Measurements from ENCODE around the gene MAG.

The MAG gene

DNA sequence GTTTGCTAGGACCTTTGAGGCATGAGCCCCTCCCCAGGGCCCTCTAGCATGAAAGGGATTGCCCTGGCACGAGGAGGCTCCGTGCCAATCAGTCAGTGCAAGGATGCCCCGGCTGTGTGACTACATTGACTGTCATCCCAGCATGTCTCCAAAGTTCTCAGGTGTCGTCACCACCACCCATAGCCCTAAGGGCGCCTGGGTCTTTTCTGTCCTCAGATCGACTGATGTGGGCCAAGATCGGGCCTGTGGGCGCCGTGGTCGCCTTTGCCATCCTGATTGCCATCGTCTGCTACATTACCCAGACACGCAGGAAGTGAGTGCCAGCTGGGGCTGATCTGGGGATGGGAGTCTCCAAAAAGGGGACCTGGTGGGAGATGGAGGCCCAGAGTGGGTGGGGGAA lies 18.4 kb downstream of the MAG start:
- H3K4me3 ChIP-seq (ENCODE audit: low read length) = no peak overlapping the region
- no peak overlapping the region for H2AFZ ChIP-seq (ENCODE audit: low read depth, low read length)
- H3K9ac ChIP-seq (ENCODE audit: low read length) = no peak overlapping the region
- H3K36me3 ChIP-seq (replicated peaks; ENCODE audit: low read depth, low read length) = no peaks in the 10 kb centered on the region
- H4K20me1 ChIP-seq (ENCODE audit: insufficient read depth, low read length) = no peaks in the 10 kb centered on the region
- no peaks in the 10 kb centered on the region for H3K79me2 ChIP-seq (ENCODE audit: low read length)
- 0 out of 2 replicates have a peak, but pooled peaks cover 5% of the 10 kb centered on the region for H3K27me3 ChIP-seq (ENCODE audit: low read depth, low read length)
- H3K4me2 ChIP-seq (ENCODE audit: low read length) = no peak overlapping the region
- TF ChIP-seq, protein P1, sequence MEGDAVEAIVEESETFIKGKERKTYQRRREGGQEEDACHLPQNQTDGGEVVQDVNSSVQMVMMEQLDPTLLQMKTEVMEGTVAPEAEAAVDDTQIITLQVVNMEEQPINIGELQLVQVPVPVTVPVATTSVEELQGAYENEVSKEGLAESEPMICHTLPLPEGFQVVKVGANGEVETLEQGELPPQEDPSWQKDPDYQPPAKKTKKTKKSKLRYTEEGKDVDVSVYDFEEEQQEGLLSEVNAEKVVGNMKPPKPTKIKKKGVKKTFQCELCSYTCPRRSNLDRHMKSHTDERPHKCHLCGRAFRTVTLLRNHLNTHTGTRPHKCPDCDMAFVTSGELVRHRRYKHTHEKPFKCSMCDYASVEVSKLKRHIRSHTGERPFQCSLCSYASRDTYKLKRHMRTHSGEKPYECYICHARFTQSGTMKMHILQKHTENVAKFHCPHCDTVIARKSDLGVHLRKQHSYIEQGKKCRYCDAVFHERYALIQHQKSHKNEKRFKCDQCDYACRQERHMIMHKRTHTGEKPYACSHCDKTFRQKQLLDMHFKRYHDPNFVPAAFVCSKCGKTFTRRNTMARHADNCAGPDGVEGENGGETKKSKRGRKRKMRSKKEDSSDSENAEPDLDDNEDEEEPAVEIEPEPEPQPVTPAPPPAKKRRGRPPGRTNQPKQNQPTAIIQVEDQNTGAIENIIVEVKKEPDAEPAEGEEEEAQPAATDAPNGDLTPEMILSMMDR (IDR thresholded peaks at IDR 0.05; ENCODE audit: low read depth, low read length) = no peak
- no peak for TF ChIP-seq EZH2phosphoT487 (IDR thresholded peaks at IDR 0.05; ENCODE audit: low read depth)
- peaks cover 16% of the 10 kb centered on the region for H3K4me1 ChIP-seq (ENCODE audit: low read length)
- no peak overlapping the region for H3K27ac ChIP-seq (ENCODE audit: low read length)
- H3K9me3 ChIP-seq (ENCODE audit: insufficient read depth, low read length) = no peaks in the 10 kb centered on the region

DNA sequence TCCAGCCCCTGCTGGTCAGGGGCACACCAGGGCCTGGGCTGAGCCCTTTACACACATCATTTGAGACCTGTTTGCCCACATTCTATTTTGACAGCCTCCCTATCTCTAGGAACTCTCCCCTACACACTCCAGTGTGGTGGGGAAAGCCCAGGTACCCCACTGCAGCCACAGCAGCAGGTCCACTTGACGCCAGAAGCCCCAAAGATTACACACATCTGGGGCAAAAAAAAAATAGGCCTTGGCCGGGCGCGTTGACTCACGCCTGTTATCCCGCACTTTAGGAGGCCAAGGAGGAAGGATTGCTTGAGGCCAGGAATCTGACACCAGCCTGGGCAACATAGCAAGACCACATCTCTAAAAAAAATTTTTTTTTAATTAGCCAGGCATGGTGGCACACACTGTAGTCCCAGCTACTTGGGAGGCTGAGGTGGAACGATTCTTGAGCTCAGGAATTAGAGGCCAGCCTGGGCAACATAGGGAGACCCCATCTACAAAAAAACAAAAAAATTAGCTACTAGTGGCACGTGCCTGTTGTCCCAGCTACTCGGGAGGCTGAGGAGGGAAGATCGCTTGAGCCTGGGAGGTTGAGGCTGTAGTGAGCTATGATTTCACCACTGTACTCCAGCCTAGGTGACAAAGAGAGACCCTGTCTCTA lies 19.0 kb downstream of the MAG start:
- H3K9ac ChIP-seq (ENCODE audit: low read length) = no peak overlapping the region
- H4K20me1 ChIP-seq (ENCODE audit: insufficient read depth, low read length) = no peaks in the 10 kb centered on the region
- H3K4me2 ChIP-seq (ENCODE audit: low read length) = no peak overlapping the region
- no peak overlapping the region for H3K4me3 ChIP-seq (ENCODE audit: low read length)
- no peak overlapping the region for H2AFZ ChIP-seq (ENCODE audit: low read depth, low read length)
- H3K79me2 ChIP-seq (ENCODE audit: low read length) = no peaks in the 10 kb centered on the region
- TF ChIP-seq, protein P1 (IDR thresholded peaks at IDR 0.05; ENCODE audit: low read depth, low read length) = no peak
- TF ChIP-seq EZH2phosphoT487 (IDR thresholded peaks at IDR 0.05; ENCODE audit: low read depth) = no peak
- H3K4me1 ChIP-seq (ENCODE audit: low read length) = peaks cover 16% of the 10 kb centered on the region
- no peaks in the 10 kb centered on the region for H3K9me3 ChIP-seq (ENCODE audit: insufficient read depth, low read length)
- H3K27me3 ChIP-seq (ENCODE audit: low read depth, low read length) = 0 out of 2 replicates have a peak, but pooled peaks cover 5% of the 10 kb centered on the region
- no peak overlapping the region for H3K27ac ChIP-seq (ENCODE audit: low read length)
- H3K36me3 ChIP-seq (replicated peaks; ENCODE audit: low read depth, low read length) = no peaks in the 10 kb centered on the region

DNA sequence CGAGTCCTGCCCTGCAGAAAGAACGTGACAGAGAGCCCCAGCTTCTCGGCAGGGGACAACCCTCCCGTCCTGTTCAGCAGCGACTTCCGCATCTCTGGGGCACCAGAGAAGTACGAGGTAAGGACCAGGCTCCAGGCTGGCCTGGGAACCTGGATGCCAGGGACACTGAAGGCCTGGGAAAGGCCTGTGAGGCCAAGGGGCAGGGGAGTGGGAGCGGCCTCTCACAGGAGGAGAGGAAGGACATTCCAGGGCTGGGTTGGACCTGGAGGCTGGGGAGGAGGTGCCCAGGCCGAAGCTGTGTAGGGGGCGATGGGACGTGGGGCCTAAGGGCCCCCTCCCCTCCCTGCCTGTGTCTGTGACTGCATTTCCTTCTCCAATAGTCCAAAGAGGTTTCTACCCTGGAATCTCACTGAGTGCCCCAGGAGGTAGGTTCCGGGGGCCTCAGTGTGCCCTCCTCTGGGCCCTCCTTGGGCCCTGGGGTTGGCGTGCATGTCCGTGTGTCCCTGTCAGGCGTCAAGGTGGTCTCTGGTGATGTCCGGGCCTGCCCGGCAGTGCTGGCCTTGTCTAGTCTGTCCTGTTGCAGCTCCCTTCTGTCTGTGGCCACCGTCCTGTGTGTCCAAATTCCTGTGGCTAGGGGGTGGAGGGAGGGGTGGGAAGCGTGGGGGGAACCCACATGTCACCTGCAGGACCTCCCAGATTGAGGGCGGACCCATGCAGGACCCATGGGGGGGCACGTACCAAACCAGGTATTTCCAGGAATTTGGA lies 20.1 kb downstream of the MAG start:
- Histone ChIP-seq H3K9ac (ENCODE audit: low read length) (no peak overlapping the region), H4K20me1 (ENCODE audit: insufficient read depth, low read length) (no peaks in the 10 kb centered on the region), H3K4me1 (ENCODE audit: low read length) (peaks cover 16% of the 10 kb centered on the region), H3K27ac (ENCODE audit: low read length) (no peak overlapping the region), H3K36me3 (replicated peaks; ENCODE audit: low read depth, low read length) (no peaks in the 10 kb centered on the region), H2AFZ (ENCODE audit: low read depth, low read length) (no peak overlapping the region), H3K4me3 (ENCODE audit: low read length) (no peak overlapping the region), H3K79me2 (ENCODE audit: low read length) (no peaks in the 10 kb centered on the region), H3K4me2 (ENCODE audit: low read length) (no peak overlapping the region), H3K27me3 (ENCODE audit: low read depth, low read length) (0 out of 2 replicates have a peak, but pooled peaks cover 5% of the 10 kb centered on the region), H3K9me3 (ENCODE audit: insufficient read depth, low read length) (no peaks in the 10 kb centered on the region)
- TF ChIP-seq, protein P1 (IDR thresholded peaks at IDR 0.05; ENCODE audit: low read depth, low read length) = no peak
- no peak for TF ChIP-seq EZH2phosphoT487 (IDR thresholded peaks at IDR 0.05; ENCODE audit: low read depth)

DNA sequence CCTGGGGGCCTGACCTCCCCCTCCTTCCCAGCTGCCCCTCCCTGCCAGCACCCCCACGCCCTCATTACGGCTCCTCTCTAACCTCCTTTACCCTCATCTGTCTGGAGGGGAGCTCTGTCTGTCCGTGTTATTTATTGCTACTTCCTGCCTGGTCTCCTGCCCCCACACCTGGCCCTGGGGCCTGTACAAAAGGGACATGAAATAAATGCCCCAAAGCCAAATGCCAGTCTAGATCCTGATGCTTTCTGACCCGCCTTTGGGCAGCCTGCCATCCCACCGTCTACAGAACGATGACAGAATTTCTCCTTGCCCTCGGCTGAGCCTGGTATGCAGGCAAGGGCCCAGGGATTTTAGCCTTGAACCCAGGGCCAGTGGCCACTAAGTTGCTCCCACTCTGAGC lies 21.6 kb downstream of the MAG start:
- Histone ChIP-seq H3K27ac (ENCODE audit: low read length) (no peak overlapping the region), H3K4me2 (ENCODE audit: low read length) (peak overlapping the region; percentile 90), H3K4me1 (ENCODE audit: low read length) (peaks cover 16% of the 10 kb centered on the region), H3K36me3 (replicated peaks; ENCODE audit: low read depth, low read length) (no peaks in the 10 kb centered on the region), H3K4me3 (ENCODE audit: low read length) (peak overlapping the region; percentile 62), H4K20me1 (ENCODE audit: insufficient read depth, low read length) (no peaks in the 10 kb centered on the region), H3K27me3 (ENCODE audit: low read depth, low read length) (0 out of 2 replicates have a peak, but pooled peaks cover 5% of the 10 kb centered on the region), H3K9me3 (ENCODE audit: insufficient read depth, low read length) (no peaks in the 10 kb centered on the region), H3K79me2 (ENCODE audit: low read length) (no peaks in the 10 kb centered on the region), H3K9ac (ENCODE audit: low read length) (peak overlapping the region; percentile 54; the same call in 1 of the 2 replicates), H2AFZ (ENCODE audit: low read depth, low read length) (no peak overlapping the region)
- no peak for TF ChIP-seq EZH2phosphoT487 (IDR thresholded peaks at IDR 0.05; ENCODE audit: low read depth)
- TF ChIP-seq, protein P1 (IDR thresholded peaks at IDR 0.05; ENCODE audit: low read depth, low read length) = no peak

Measured in OCI-LY3 (cell line).